Right lobe of liver (tissue), 4 donors: ENCODE data around the gene BBS4.

Source experiments
- POLR2A ChIP-seq: fragments of 450-650 bp; IDR thresholded peaks from one replicate; pipeline ENCODE4 v1.6.1; 2017; ENCODE audit warnings: antibody characterized with exemption, mild to moderate bottlenecking
- TF ChIP-seq, protein P1 (sequence below), 4 donors: fragments of 200-600 bp in 3 of 4; fragments of 450-650 bp in 1 of 4; IDR thresholded peaks; one replicate each; pipeline versions ENCODE4 v1.5.1 to v1.8.0; 2016 to 2022; ENCODE audit warnings: antibody characterized with exemption in 4 of 4, mild to moderate bottlenecking in 2 of 4
- donor health status: DM: no; HTN: no; CAD: no.
- donor health status: DM: no; HTN: no; CAD: no.
- donor health status: DM: no; HTN: yes; CAD: no.

DNA sequence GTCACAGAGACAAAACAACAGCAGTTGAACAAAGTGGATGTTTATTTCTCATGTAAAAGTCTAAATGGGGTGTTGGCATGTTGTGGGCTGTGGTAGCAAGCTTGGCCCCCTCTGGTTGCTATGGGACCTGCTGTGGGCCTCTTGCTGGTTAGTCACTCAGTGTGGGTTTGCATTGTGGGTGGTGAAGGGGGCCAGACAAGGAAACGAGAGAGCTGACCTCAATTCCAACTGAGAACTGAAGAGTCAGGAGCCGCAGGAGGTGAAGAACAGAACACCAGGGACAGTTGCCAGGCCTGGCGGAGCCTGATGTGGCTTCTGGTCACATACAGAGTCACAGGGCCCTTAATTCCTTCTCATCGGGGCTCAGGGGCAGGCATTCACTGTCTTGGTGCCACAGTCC, 99.4 kb downstream of the BBS4 start:
- TF ChIP-seq, protein P1, sequence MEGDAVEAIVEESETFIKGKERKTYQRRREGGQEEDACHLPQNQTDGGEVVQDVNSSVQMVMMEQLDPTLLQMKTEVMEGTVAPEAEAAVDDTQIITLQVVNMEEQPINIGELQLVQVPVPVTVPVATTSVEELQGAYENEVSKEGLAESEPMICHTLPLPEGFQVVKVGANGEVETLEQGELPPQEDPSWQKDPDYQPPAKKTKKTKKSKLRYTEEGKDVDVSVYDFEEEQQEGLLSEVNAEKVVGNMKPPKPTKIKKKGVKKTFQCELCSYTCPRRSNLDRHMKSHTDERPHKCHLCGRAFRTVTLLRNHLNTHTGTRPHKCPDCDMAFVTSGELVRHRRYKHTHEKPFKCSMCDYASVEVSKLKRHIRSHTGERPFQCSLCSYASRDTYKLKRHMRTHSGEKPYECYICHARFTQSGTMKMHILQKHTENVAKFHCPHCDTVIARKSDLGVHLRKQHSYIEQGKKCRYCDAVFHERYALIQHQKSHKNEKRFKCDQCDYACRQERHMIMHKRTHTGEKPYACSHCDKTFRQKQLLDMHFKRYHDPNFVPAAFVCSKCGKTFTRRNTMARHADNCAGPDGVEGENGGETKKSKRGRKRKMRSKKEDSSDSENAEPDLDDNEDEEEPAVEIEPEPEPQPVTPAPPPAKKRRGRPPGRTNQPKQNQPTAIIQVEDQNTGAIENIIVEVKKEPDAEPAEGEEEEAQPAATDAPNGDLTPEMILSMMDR (IDR thresholded peaks at IDR 0.05) = no peak
- no peak for TF ChIP-seq POLR2A
